Smooth muscle cell (in vitro differentiated cells): ENCODE measurements around the gene SLC35F6. TPM values are rescaled to one million over a fixed set of nuclear protein-coding genes. Genes with fewer than 3 reads are reported as not detected.
"Not testable (repeated sequence)": the region's sequence is repeated elsewhere in the genome, so short reads cannot be mapped to it uniquely, and the experiment has no call there.

ENCODE experiments used
- DNase-seq: peaks from one replicate; lab custom pipeline; 2025; ENCODE audit not compliant: unreplicated experiment; lab: John Stamatoyannopoulos, UW
- H2AFZ ChIP-seq: fragments of 200-600 bp; sonication (generic); 2 replicates; pipeline ENCODE4 v1.6.0; 2016; ENCODE audit warnings: antibody characterized with exemption, low read depth, mild to moderate bottlenecking
- H3F3A ChIP-seq: fragments of 200-600 bp; sonication (generic); 2 replicates; pipeline ENCODE4 v1.6.0; 2017; ENCODE audit warnings: antibody characterized with exemption, low read depth
- H3K27ac ChIP-seq: fragments of 200-600 bp; sonication (generic); 2 replicates; pipeline ENCODE4 v1.5.1; 2016; ENCODE audit warnings: low read depth, mild to moderate bottlenecking
- H3K27me3 ChIP-seq: fragments of 200-600 bp; sonication (generic); 2 replicates; pipeline ENCODE4 v1.6.1; 2016; ENCODE audit warnings: low read depth, mild to moderate bottlenecking
- H3K36me3 ChIP-seq: fragments of 200-600 bp; sonication (generic); 2 replicates; pipeline ENCODE4 v1.5.1; 2016; ENCODE audit warnings: low read depth
- H3K4me1 ChIP-seq: fragments of 200-600 bp; sonication (generic); 2 replicates; pipeline ENCODE4 v1.5.1; 2016; ENCODE audit warnings: low read depth
- H3K4me2 ChIP-seq: fragments of 200-600 bp; sonication (generic); 2 replicates; pipeline ENCODE4 v1.6.0; 2016; ENCODE audit warnings: mild to moderate bottlenecking
- H3K4me3 ChIP-seq: fragments of 200-600 bp; sonication (generic); 2 replicates; pipeline ENCODE4 v1.5.1; 2016; ENCODE audit warnings: mild to moderate bottlenecking
- H3K79me2 ChIP-seq: fragments of 200-600 bp; sonication (generic); 2 replicates; pipeline ENCODE4 v1.6.0; 2016; ENCODE audit warnings: low read depth, mild to moderate bottlenecking
- H3K9ac ChIP-seq: fragments of 200-600 bp; sonication (generic); 2 replicates; pipeline ENCODE4 v1.6.0; 2016; ENCODE audit warnings: low read depth
- H3K9me3 ChIP-seq: fragments of 200-600 bp; sonication (generic); replicated peaks from 2 replicates; pipeline ENCODE4 v1.5.1; 2016; ENCODE audit warnings: low read depth
- H4K20me1 ChIP-seq: fragments of 200-600 bp; sonication (generic); 2 replicates; pipeline ENCODE4 v1.6.0; 2016; ENCODE audit warnings: low read depth
- CTCF ChIP-seq: fragments of 200-600 bp; sonication (generic); IDR thresholded peaks from 2 replicates; pipeline ENCODE4 v1.5.1; 2017; ENCODE audit warnings: borderline replicate concordance, mild to moderate bottlenecking, antibody characterized with exemption; ENCODE audit not compliant: insufficient read depth, poor library complexity, severe bottlenecking
- WGBS: methylation state at CpG from one replicate; pipeline ENCODE4 v1.1.7; 2016; ENCODE audit warnings: low lambda C conversion rate; 5-methylcytosine and 5-hydroxymethylcytosine counted together
- polyA plus RNA-seq: library from polyadenylated mRNA; unstranded; fragments of >200 nt; fragmentation: Nextera tagmentation; extraction: Ambion mirVana; gene quantifications from 2 replicates; pipeline ENCODE4 v1.2.1, GENCODE V29; 2016
- total RNA-seq: library from RNA; depleted of rRNA; stranded (reverse); fragments of >200 nt; gene quantifications from 2 replicates; pipeline ENCODE4 v1.2.3, GENCODE V29; 2014

Gene SLC35F6
- total and polyA plus RNA-seq, 2 experiments from 2014 or later = 16.9 to 19.2 TPM

GRCh38 chr2:26812731-26813130 lies 48.6 kb downstream of the SLC35F6 start:
- Histone ChIP-seq H2AFZ (no peak overlapping the region), H3K36me3 (no peaks in the 10 kb centered on the region), H3K4me2 (no peak overlapping the region), H3K27me3 (no peaks in the 10 kb centered on the region), H3K4me3 (no peak overlapping the region), H3K9me3 (no peaks in the 10 kb centered on the region), H3K4me1 (peaks cover 4% of the 10 kb centered on the region), H3K79me2 (no peaks in the 10 kb centered on the region), H3F3A (no peaks in the 10 kb centered on the region), H4K20me1 (no peaks in the 10 kb centered on the region), H3K27ac (no peak overlapping the region), H3K9ac (no peak overlapping the region)
- no peak for TF ChIP-seq CTCF
- WGBS = 89% methylated on average over 3 of the region's 3 CpGs
- no peak for DNase-seq

GRCh38 chr2:26814072-26814765 lies 50.1 kb downstream of the SLC35F6 start:
- not testable (repeated sequence) for H3F3A ChIP-seq, H3K9ac ChIP-seq, H3K27ac ChIP-seq, H2AFZ ChIP-seq, DNase-seq, H3K36me3 ChIP-seq, H3K79me2 ChIP-seq, H3K4me2 ChIP-seq, H3K4me3 ChIP-seq, H4K20me1 ChIP-seq, H3K9me3 ChIP-seq, H3K4me1 ChIP-seq
- peaks cover 13% of the 10 kb centered on the region for H3K27me3 ChIP-seq
- WGBS = 97% methylated on average over 40 of the region's 52 CpGs

- no peaks in the 10 kb centered on the region for H4K20me1 ChIP-seq
- peaks cover 13% of the 10 kb centered on the region for H3K27me3 ChIP-seq
- no peaks in the 10 kb centered on the region for H3K4me1 ChIP-seq
- TF ChIP-seq CTCF = no peak
- H3K36me3 ChIP-seq = no peaks in the 10 kb centered on the region
- H3K79me2 ChIP-seq = no peaks in the 10 kb centered on the region
- WGBS = 64% methylated on average over 3 of the region's 3 CpGs
- H3K4me3 ChIP-seq = no peak overlapping the region
- no peaks in the 10 kb centered on the region for H3K9me3 ChIP-seq
- no peak overlapping the region for H3K9ac ChIP-seq
- no peak for DNase-seq
- no peak overlapping the region for H3K4me2 ChIP-seq
- no peak overlapping the region for H3K27ac ChIP-seq
- no peaks in the 10 kb centered on the region for H3F3A ChIP-seq
- H2AFZ ChIP-seq = no peak overlapping the region
These were observed 52.8 kb downstream of the SLC35F6 start for GRCh38 chr2:26816893-26817292.

- Histone ChIP-seq H3K4me1 (no peaks in the 10 kb centered on the region), H4K20me1 (no peaks in the 10 kb centered on the region), H3K27ac (no peak overlapping the region), H2AFZ (no peak overlapping the region), H3K9me3 (no peaks in the 10 kb centered on the region), H3K4me2 (no peak overlapping the region), H3K4me3 (no peak overlapping the region), H3K36me3 (no peaks in the 10 kb centered on the region), H3F3A (no peaks in the 10 kb centered on the region), H3K79me2 (no peaks in the 10 kb centered on the region), H3K27me3 (peaks cover 13% of the 10 kb centered on the region), H3K9ac (no peak overlapping the region)
- DNase-seq = no peak
- no peak for TF ChIP-seq CTCF
- WGBS = 90% methylated on average over 5 of the region's 5 CpGs
These were observed 54.2 kb downstream of the SLC35F6 start for GRCh38 chr2:26818255-26818654.
